Measurements from ENCODE around the gene DNAJC11. TPM values are rescaled to one million over a fixed set of nuclear protein-coding genes. Genes with fewer than 3 reads are reported as not detected.

Gene DNAJC11
- total RNA-seq, 1 experiment from 2014 or later: 93.6 TPM

GRCh38 chr1:6585841-6586240 lies 115.8 kb downstream of the DNAJC11 start:
- DNase-seq (ENCODE audit: low read depth, low spot score) (no peak), ATAC-seq (no peak)
- H3K4me3 ChIP-seq (ENCODE audit: low read depth in 2 of 2, low read length in 2 of 2): no peak overlapping the region
- ChIA-PET POLR2A (no interaction called here), CTCF (no interaction called here)
- in situ Hi-C loops (cut with HindIII; ENCODE audit: low pct_unique_long_range_greater_than_20kb, low sequenced_read_pairs) (no loop called here), intact Hi-C loops (cut with micrococcal nuclease; ENCODE audit: unreplicated experiment) (no loop called here)
- no peaks in the 10 kb centered on the region; the same call in 1 of the 2 replicates for H3K36me3 ChIP-seq (ENCODE audit: control insufficient read depth, insufficient read depth, low read length)
- H3K4me1 ChIP-seq (ENCODE audit: control insufficient read depth, insufficient read depth, low read length): peaks cover 16% of the 10 kb centered on the region
- H3K27me3 ChIP-seq (ENCODE audit: control insufficient read depth, insufficient read depth, low read length): no peaks in the 10 kb centered on the region
- TF ChIP-seq, protein P1, sequence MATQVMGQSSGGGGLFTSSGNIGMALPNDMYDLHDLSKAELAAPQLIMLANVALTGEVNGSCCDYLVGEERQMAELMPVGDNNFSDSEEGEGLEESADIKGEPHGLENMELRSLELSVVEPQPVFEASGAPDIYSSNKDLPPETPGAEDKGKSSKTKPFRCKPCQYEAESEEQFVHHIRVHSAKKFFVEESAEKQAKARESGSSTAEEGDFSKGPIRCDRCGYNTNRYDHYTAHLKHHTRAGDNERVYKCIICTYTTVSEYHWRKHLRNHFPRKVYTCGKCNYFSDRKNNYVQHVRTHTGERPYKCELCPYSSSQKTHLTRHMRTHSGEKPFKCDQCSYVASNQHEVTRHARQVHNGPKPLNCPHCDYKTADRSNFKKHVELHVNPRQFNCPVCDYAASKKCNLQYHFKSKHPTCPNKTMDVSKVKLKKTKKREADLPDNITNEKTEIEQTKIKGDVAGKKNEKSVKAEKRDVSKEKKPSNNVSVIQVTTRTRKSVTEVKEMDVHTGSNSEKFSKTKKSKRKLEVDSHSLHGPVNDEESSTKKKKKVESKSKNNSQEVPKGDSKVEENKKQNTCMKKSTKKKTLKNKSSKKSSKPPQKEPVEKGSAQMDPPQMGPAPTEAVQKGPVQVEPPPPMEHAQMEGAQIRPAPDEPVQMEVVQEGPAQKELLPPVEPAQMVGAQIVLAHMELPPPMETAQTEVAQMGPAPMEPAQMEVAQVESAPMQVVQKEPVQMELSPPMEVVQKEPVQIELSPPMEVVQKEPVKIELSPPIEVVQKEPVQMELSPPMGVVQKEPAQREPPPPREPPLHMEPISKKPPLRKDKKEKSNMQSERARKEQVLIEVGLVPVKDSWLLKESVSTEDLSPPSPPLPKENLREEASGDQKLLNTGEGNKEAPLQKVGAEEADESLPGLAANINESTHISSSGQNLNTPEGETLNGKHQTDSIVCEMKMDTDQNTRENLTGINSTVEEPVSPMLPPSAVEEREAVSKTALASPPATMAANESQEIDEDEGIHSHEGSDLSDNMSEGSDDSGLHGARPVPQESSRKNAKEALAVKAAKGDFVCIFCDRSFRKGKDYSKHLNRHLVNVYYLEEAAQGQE (IDR thresholded peaks at IDR 0.05; ENCODE audit: insufficient read depth in 1 of 2, low read depth in 2 of 2, low read length in 1 of 2): no peak
- peak; percentile 39; the same call in 1 of the 2 replicates for TF ChIP-seq POLR2AphosphoS5 (IDR thresholded peaks at IDR 0.05; ENCODE audit: low read depth, low read length)
- no TSS peak for BruUV-seq (replicated peaks)
- no peaks in the 10 kb centered on the region for H3K9me3 ChIP-seq (ENCODE audit: control insufficient read depth, insufficient read depth, low read depth, low read length)
- no peak overlapping the region for H3K27ac ChIP-seq (ENCODE audit: low read length)

- H3K4me1 ChIP-seq (ENCODE audit: control insufficient read depth, insufficient read depth, low read length): peaks cover 16% of the 10 kb centered on the region
- DNase-seq (ENCODE audit: low read depth, low spot score) (no peak), ATAC-seq (no peak)
- no peak for TF ChIP-seq CTCF (IDR thresholded peaks at IDR 0.05)
- TF ChIP-seq POLR2AphosphoS5 (IDR thresholded peaks at IDR 0.05; ENCODE audit: low read depth, low read length): no peak
- no peak for TF ChIP-seq SIN3A (IDR thresholded peaks at IDR 0.05; ENCODE audit: borderline replicate concordance, insufficient read depth, low read depth, low read length)
- TF ChIP-seq, protein P1 (IDR thresholded peaks at IDR 0.05; ENCODE audit: insufficient read depth in 1 of 2, low read depth in 2 of 2, low read length in 1 of 2): no peak
- TF ChIP-seq TCF7L2 (IDR thresholded peaks at IDR 0.05; ENCODE audit: low read depth, low read length): no peak
- H3K27ac ChIP-seq (ENCODE audit: low read length): no peak overlapping the region
- no peaks in the 10 kb centered on the region for H3K27me3 ChIP-seq (ENCODE audit: control insufficient read depth, insufficient read depth, low read length)
- no peaks in the 10 kb centered on the region for H3K9me3 ChIP-seq (ENCODE audit: control insufficient read depth, insufficient read depth, low read depth, low read length)
- intact Hi-C loops (cut with micrococcal nuclease; ENCODE audit: unreplicated experiment): no loop called here
- ChIA-PET CTCF (no interaction called here), POLR2A (interaction anchor here (0.5 kb wide), 1 partner anchor 355 kb away, joined by 3 read pairs; no protein-coding TSS in a partner anchor)
- in situ Hi-C loops (cut with HindIII; ENCODE audit: low pct_unique_long_range_greater_than_20kb, low sequenced_read_pairs): no loop called here
- BruUV-seq (replicated peaks): no TSS peak
- H3K36me3 ChIP-seq (ENCODE audit: control insufficient read depth, insufficient read depth, low read length): peaks cover 4% of the 10 kb centered on the region; the same call in 1 of the 2 replicates
- no peak overlapping the region for H3K4me3 ChIP-seq (ENCODE audit: low read depth in 2 of 2, low read length in 2 of 2)
Observed at GRCh38 chr1:6585081-6585722, 116.4 kb downstream of the DNAJC11 start.

Other genes starting within 250 kb of the DNAJC11 start
- 7.0 TPM for gene TNFRSF25, start 235.6 kb downstream of the DNAJC11 start, total RNA-seq (2021; ENCODE audit: unreplicated experiment)
- gene PLEKHG5, start 210.1 kb downstream of the DNAJC11 start, total RNA-seq (2021; ENCODE audit: unreplicated experiment): 6.8 TPM
- gene NOL9, start 147.3 kb downstream of the DNAJC11 start, total RNA-seq (2021; ENCODE audit: unreplicated experiment): 46.4 TPM
- gene TAS1R1, start 146.5 kb downstream of the DNAJC11 start, total RNA-seq (2021; ENCODE audit: unreplicated experiment): not detected
- gene ZBTB48, start 121.8 kb downstream of the DNAJC11 start, total RNA-seq (2021; ENCODE audit: unreplicated experiment): 40.7 TPM
- 35.9 TPM for gene KLHL21, start 98.9 kb downstream of the DNAJC11 start, total RNA-seq (2021; ENCODE audit: unreplicated experiment)
- gene PHF13, start 88.1 kb downstream of the DNAJC11 start, total RNA-seq (2021; ENCODE audit: unreplicated experiment): 41.8 TPM
- 24.9 TPM for gene THAP3, start 76.9 kb downstream of the DNAJC11 start, total RNA-seq (2021; ENCODE audit: unreplicated experiment)
- gene CAMTA1, start 83.6 kb upstream of the DNAJC11 start, total RNA-seq (2021; ENCODE audit: unreplicated experiment): 82.2 TPM

All from Panc1 (cell line).